Measurements from ENCODE around the gene WNT11.

Gene WNT11

GRCh38 chr11:76151556-76152085 lies 54.7 kb downstream of the WNT11 start:
- DNase-seq = no peak

- DNase-seq = no peak
These were observed 56.2 kb downstream of the WNT11 start for GRCh38 chr11:76150141-76150540.

DNA sequence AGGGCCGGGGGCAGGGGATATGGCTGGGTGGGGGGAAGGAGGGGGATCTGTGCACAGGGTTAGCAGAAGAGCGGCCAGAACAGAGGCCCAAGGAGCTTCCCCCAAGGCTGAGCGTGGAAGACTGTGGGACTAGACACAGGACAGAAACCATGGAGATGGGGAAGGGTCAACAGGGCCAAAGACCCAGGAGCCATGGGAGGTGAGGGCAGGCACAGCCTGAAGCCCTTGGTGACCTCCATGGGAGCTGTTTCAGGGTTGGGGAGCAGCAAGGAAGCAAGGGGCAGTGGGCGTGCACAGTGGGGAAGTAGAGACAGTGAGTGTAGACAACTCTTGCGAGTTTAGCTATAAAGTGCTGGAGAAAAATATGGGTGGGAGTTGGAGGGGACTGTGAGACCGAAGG lies 56.6 kb downstream of the WNT11 start:
- no peak for DNase-seq

DNA sequence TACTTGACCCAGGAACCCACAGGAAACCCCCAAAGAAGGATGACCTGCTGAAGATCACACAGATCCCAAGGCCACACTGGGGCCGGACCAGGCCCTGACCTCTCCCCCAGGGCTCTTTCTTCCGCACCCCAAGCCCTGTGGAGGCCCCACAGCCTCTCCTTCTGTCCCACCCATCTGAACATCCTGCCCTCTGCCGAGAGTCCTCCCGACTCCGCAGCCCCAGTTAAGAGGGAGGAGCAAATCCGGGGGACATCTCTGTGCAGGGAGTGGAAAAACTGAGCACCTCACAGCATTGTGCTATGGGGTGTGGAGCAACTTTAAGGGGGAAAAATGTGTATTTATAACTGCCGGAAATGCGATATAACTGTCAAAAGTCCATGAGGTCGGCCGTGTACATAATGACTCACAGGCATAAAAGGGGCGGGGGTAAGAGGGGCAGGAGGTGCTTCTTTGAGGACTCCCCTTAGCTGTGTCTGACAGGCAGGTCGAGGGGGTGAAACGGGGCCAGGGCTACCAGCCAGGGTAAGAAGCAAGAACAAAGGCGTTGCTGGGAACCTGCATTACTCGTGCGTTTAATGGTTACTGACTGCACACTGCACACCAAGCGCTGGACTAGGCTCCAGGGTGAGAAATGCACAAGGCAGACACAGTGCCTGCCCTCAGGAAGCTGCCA lies 57.2 kb downstream of the WNT11 start:
- no peak for DNase-seq

DNA sequence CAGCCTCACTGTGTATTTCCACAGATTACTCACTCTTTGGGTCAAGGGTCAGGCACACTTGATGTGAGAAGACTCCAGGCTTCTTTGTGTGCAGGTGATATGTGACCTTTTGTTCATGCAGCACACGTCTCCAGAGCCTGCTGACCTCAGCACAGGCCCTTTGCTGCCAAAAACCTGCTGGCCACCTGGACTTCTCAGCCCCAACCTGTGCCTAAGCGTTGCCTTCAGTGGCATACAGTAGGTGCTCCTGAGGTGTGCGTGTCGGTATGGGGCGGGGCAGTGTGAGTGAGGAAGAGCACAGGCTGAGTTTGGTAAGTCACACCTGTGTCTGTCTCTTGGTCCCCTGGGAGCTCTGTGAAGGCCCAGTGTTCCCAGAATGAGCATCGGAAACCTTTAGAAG lies 58.1 kb downstream of the WNT11 start:
- no peak for DNase-seq

- DNase-seq = no peak
These were observed 59.1 kb downstream of the WNT11 start for GRCh38 chr11:76147106-76147740.

GRCh38 chr11:76143274-76143673 lies 63.0 kb downstream of the WNT11 start:
- no peak for DNase-seq

DNA sequence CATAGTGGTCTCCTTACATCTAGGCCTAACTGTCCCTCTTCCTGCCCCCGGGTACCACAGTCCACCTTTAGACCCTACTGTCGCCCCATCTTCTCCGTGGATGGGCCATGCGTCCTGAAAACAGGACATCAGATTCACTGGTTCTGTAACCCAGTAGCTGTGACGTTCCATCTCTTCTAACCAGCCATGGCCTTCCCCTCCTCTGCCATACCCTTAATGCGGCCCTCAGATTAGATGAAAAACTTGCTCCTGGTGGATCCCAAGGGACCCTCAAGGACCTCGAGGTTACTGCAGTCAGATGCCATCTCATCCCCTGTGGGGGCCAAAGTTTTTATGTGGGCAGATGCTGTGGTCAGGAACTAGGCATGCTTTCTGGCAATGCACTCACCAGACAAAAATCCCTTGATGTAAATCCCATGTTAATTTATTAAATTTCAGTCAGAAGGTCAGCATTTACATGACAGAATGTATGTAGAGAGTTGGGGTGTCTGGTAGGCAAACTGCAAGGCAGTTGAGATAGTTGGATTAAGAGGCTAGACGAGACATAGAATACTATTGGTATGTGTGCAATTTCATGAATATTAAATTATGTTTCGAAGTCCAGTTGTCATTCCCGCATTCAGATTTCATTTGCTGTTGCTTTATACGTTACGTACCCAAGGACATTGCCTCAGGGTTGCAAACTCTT lies 64.3 kb downstream of the WNT11 start:
- no peak for DNase-seq

GRCh38 chr11:76140912-76141574 lies 65.3 kb downstream of the WNT11 start:
- DNase-seq = no peak

DNA sequence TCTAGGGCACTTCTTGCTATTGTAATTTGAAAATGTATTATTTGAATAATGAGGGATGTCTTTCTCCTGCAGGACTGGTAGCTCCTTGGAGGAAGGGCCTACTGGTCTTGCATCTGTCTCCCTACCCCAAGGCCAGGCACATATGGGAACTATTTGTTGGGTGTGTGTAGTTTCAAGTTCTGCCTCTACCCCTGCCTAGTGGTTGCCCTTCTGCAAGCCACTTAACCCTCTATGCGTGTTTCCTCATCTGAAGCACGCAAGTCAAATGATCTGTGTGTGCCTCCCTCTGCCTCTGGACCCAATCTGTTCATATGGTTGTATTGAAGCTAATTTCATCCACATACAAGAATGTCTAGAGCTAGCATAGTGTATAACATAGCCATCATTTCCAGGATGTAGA lies 67.0 kb downstream of the WNT11 start:
- DNase-seq = no peak

Measured in activated CD4-positive, alpha-beta T cell treated with anti-CD3 and anti-CD28 coated beads for 1 hour (primary cell).